Urinary bladder (tissue), 4 donors: ENCODE measurements around the gene VGLL4. TPM values are rescaled to one million over a fixed set of nuclear protein-coding genes. Genes with fewer than 3 reads are reported as not detected.
A peak's percentile ranks its signal among the peaks of the same experiment; 100 is the strongest.

Source experiments
- DNase-seq: peaks from one replicate; pipeline ENCODE4 v3.0.0-alpha.2; 2015; ENCODE audit errors: extremely low spot score
- H3K27ac ChIP-seq: one replicate; pipeline ENCODE4 v1.5.1; 2013; ENCODE audit warnings: low read depth, mild to moderate bottlenecking, moderate library complexity
- H3K36me3 ChIP-seq: one replicate; pipeline ENCODE4 v1.6.1; 2013; ENCODE audit warnings: mild to moderate bottlenecking, moderate library complexity; ENCODE audit not compliant: insufficient read depth
- H3K4me1 ChIP-seq: one replicate; pipeline ENCODE4 v1.6.1; 2013; ENCODE audit warnings: mild to moderate bottlenecking, moderate library complexity; ENCODE audit not compliant: insufficient read depth
- H3K4me3 ChIP-seq: one replicate; pipeline ENCODE4 v1.5.1; 2013; ENCODE audit warnings: low read depth, low read length
- WGBS: extraction: QIAGEN DNeasy Blood & Tissue Kit; methylation state at CpG from one replicate; pipeline ENCODE4 v1.1.7; 2013; 5-methylcytosine and 5-hydroxymethylcytosine counted together
- polyA plus RNA-seq: library from polyadenylated mRNA; stranded (reverse); fragments of 200-250 nt; gene quantifications from one replicate; pipeline ENCODE4 v1.2.3, GENCODE V29; 2013
- small RNA-seq: library from RNA; depleted of rRNA; stranded (forward); fragments of <200 nt; gene quantifications from one replicate; pipeline ENCODE3, GENCODE V24; 2014
- total RNA-seq: library from RNA; depleted of rRNA; stranded (reverse); fragments of >200 nt; gene quantifications from one replicate; pipeline ENCODE4 v1.2.3, GENCODE V29; 2014
- donor health status: healthy with polysubstance abuse.
- donor health status: healthy.

Gene VGLL4
- total and polyA plus RNA-seq, 2 donors, result 42.3 to 77.1 TPM

GRCh38 chr3:11508346-11509172 is 135.2 kb downstream of the VGLL4 start:
- no peak for DNase-seq
- no peaks in the 10 kb centered on the region for H3K4me1 ChIP-seq
- peak overlapping the region; percentile 35 for H3K27ac ChIP-seq
- 53% methylated on average over 5 of the region's 5 CpGs for WGBS
- no peaks in the 10 kb centered on the region for H3K36me3 ChIP-seq
- H3K4me3 ChIP-seq, result no peak overlapping the region

DNA sequence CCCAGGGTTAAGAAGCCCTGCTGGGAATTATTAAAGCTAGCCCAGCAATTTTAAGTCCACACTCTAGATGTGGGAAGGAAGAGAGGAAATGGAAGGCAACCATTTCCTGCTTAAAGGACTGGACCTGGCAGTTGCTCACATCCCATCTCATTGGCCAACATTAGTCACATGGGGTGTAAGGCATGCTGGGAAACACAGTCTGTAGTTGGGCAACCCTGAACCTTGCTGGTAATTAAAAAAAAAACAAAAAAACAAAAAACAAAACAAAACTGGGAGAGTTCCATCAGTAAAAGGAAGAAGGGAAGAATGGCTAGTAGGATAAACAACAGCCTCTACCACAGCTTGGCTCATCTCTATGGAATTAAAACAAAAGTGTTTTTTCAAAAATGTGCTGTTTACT is 136.0 kb downstream of the VGLL4 start:
- no peak overlapping the region for H3K4me3 ChIP-seq
- H3K27ac ChIP-seq, result no peak overlapping the region
- no peaks in the 10 kb centered on the region for H3K4me1 ChIP-seq
- H3K36me3 ChIP-seq, result no peaks in the 10 kb centered on the region
- no peak for DNase-seq

Small RNAs within 50 kb of the gene (small RNA-seq; reads per million reads assigned to genes)
- not detected for gene AC022001.1

Other genes starting within 250 kb of the VGLL4 start
- gene TAMM41, start 203.0 kb upstream of the VGLL4 start, total RNA-seq, result 17.4 TPM
- gene TAMM41, start 203.0 kb upstream of the VGLL4 start, polyA plus RNA-seq, result 14.3 TPM